Measurements from ENCODE around the gene REEP6.
"Not testable (repeated sequence)": the region's sequence is repeated elsewhere in the genome, so short reads cannot be mapped to it uniquely, and the experiment has no call there.

REEP6 gene

GRCh38 chr19:1507763-1508506 lies 17.0 kb downstream of the REEP6 start:
- DNase-seq (ENCODE audit: low read depth), result peak; percentile 87

DNA sequence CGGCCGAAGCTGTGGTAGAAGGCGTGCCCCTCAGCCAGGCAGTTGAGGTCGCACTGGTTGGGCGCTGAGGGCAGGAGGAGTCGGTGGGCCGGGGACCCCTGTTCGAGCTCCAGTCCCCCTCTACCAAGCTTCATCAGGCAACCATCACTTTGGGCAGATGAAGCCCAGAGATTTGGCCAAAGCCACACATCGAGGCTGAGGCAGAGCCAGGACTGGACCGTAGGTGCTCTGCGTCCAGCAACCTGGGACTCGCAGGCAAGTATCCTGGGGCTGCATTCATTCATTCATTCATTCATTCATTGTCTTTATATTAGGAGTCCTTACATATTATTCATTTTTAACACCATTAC lies 17.5 kb downstream of the REEP6 start:
- no peak for DNase-seq (ENCODE audit: low read depth)

DNA sequence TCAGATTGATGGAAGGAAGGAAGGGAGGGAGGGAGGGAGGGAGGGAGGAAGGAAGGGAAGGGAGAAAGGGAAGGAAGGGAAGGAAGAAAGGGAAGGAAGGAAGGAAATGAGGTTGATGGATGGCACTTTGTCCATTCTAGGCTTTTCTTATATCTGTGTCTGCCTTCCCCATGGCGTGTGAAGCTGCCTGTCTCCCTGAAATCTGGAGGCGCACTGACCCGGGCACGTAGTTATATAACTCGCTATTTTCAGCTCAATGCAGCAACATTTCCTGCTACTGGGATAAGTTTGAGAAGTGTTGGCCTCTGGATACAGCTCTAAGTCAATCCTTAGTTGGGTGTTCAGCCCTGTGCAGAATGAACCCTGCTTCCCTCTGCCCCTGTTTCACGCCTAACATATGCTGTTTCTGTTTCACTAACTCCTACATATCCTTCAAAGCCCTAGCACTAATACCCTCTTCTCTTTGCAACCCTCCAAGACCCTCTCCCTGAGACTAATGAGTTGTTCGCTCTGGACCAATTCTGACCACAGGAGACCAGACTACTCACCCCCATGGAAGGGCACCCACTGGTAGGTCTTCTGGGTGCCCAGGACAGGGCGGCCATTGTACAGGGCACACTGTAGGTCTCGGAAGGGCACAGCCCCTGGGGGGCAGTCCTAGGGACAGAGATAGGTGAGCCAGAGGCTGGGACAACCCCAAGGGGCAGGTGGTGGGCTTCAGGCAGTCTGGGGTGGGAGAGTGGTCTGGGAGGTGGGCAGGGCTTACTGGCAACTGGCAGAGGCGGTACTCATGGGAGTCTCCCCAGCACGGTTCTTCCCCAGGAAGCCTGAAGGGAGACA lies 18.8 kb downstream of the REEP6 start:
- DNase-seq (ENCODE audit: low read depth), result no peak

GRCh38 chr19:1510442-1510806 lies 19.4 kb downstream of the REEP6 start:
- DNase-seq (ENCODE audit: low read depth), result no peak

- no peak for DNase-seq (ENCODE audit: low read depth)
Observed at GRCh38 chr19:1510807-1511206, 19.8 kb downstream of the REEP6 start.

GRCh38 chr19:1511318-1512317 lies 20.6 kb downstream of the REEP6 start:
- DNase-seq (ENCODE audit: low read depth), result no peak

DNA sequence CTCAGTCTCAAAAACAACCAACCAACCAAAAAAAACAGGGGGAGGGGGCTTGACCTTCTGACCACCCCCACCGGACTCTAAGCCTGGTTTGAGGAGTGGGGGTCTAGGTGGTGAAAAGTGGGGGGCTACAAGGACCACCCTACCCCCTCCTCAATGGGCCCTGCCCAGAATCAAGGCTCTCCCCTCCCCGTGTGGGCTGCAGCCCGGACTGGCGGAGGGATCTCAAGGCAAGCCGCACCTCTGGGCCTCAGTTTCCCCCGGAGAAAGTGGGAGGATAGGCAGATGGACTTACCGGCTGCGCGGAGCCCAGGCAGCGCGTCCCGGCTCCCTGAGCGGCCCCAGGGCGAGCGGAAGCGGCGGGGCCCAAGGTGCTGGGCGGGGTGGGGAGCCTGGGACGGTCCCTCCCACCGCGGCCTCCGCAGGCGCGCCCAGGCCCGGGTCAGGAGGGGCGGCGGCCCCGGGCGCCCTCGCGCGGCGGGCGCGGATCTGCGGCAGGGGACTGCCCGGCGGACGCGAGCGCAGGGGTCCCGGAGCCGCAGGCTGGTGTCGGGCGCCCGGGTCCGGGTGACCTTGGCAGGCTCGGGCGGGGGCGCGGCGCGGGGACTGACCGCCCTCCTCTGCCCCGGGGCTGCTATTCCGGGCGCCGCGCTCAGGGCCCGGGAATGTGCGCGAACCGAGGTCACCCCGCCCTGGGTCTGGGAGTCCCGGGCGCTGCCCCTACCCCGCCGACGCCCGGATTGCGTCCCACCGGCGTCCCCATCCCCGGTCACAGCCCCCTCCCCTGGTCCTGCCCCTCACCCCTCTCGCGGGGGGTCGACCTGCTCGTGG lies 21.9 kb downstream of the REEP6 start, which contains the start of gene ADAMTSL5:
ADAMTSL5 (minus strand) TSS at position 349 of the 828 bp plus-strand sequence. CDS start 2,076 bp downstream, outside the sequence.
- no peak for DNase-seq (ENCODE audit: low read depth)

- DNase-seq (ENCODE audit: low read depth), result no peak
Observed at GRCh38 chr19:1513499-1514294, 22.7 kb downstream of the REEP6 start.

DNA sequence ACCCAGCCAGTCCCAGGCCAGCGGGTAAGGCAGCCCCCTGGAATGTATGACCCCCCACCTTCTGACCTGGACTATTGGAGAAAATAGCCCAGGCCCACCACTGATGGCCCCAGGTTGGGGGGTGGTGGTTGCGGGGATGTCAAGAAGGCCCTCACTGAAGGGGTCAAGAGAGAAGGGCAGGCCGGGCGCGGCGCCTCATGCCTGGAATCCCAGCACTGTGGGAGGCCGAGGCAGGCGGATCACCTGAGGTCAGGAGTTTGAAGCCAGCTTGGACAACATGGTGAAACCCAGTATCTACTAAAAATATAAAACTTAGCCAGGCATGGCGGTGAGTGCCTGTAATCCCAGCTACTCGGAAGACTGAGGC lies 23.3 kb downstream of the REEP6 start:
- DNase-seq (ENCODE audit: low read depth), result no peak

DNA sequence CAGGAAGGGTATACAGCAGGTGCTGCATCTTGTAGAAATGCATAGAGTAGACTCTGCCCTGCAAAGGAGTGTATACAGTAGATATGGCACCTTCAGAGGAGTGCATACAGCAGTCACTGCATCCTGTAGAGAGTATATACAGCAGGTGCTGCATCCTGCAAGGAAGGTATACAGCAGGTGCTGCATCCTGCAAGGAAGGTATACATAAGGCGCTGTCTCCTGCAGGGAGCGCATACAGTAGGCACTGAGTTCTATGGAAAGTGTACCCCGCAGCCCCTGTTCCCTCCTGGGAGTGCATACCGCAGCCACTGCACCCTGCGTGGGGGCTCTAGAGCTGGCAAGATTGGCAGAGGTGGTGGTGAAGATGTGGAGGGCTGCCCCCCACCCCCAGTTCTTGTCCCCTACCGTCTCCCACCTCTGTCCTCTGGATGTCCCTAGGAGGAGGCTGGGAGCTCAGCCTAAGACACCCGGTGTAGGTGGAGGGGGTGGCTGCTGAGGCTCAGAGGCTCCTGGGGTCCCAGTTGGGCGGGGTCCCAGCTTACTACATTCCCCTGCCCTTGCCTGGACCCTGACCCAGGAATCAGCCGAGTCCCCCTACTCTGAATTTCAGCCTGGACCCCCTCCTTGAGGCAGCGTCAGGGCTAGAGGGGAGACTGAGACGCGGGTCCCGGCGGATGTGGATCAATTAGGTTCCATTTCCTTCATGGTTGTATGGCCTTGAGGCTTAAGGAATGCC lies 24.2 kb downstream of the REEP6 start:
- no peak for DNase-seq (ENCODE audit: low read depth)

GRCh38 chr19:1516395-1516753 lies 25.4 kb downstream of the REEP6 start:
- no peak for DNase-seq (ENCODE audit: low read depth)

DNA sequence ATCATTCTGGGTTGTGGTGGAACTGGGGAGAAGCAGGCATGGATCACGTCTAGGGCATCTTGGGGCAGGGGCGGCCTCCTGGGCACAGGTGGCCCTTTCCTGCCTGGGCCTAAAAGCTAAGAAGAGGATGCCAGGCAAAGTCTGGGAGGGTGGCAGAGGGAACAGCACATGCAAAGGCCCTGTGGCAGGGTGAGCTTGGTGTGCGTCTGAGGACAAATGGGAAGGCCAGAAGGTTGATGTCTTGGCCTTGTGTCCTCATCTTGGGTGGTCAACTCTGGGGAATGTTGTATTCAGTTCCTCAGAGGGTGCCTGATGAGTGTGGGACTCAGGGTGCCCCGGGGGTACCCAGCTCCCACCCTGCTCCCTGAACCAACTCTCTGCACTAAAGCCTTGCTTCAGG lies 27.5 kb downstream of the REEP6 start:
- no peak for DNase-seq (ENCODE audit: low read depth)

GRCh38 chr19:1519802-1520201 lies 28.8 kb downstream of the REEP6 start:
- not testable (repeated sequence) for DNase-seq (ENCODE audit: low read depth)

DNA sequence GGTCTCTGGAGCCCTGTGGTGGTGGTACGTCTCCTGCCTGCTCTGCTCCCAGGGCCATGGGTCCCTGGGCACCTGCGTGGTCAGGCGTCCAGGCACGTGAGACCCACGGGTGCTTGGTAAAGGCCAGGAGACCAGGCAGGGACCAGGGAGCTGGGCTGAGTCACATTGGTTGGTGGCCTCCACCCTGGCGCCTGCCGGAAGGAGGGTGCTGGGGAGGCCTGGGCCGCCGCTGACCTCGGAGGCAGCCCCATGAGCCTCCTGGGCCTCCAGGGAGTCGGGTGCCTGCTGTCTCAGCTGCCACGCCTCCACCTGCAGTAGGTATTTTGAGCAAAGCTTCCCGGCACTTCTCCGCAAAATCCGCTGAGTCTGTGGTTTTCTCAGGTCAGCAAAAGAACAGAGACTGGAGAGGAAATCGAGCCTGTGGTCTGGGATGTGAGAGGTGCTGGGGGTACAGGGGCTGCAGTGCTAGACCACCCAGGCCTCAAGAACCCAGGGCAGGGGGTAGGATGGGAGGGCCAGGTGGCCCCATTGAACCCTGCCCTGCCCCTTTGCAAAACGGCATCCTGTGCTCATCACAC lies 29.3 kb downstream of the REEP6 start:
- DNase-seq (ENCODE audit: low read depth), result no peak

- DNase-seq (ENCODE audit: low read depth), result no peak
Observed at GRCh38 chr19:1521636-1522035, 30.7 kb downstream of the REEP6 start.

DNA sequence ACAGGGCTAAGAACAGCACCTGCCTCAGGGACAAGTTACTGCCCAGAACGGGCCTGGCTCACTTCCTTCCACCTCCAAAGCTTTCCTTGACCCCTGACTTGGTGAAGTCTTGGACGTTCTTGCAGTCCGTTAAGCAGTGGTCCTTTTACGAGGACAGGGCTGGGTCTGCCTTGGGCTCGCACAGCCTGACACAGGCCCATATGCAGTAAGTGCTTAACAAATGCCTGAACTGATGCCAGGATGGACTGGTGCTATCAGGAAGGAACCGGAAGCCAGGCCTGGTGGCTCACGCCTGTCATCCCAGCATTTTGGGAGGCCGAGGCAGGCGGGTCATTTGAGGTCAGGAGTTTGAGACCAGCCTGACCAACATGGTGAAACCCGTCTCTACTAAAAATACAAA lies 31.1 kb downstream of the REEP6 start:
- no peak for DNase-seq (ENCODE audit: low read depth)

DNA sequence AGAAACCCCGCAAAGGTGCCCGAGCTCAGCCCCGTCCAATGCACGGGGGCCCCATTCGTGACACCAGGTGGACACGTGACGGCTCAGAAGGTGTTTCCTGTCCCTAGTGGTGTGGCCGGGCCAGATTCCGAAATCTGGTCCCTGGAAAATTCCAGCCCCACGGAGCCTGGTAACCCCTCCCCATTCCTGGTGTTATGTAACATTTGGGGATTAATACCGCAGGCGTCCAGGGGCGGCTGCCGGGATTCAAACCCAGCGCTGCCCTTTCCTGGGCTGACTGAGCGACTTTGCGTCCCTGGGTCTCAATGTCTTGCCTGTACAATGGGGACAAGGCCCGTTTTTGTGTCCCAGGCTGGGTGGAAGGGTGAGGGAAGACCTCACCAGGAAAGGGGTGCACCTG lies 31.9 kb downstream of the REEP6 start:
- DNase-seq (ENCODE audit: low read depth), result no peak

DNA sequence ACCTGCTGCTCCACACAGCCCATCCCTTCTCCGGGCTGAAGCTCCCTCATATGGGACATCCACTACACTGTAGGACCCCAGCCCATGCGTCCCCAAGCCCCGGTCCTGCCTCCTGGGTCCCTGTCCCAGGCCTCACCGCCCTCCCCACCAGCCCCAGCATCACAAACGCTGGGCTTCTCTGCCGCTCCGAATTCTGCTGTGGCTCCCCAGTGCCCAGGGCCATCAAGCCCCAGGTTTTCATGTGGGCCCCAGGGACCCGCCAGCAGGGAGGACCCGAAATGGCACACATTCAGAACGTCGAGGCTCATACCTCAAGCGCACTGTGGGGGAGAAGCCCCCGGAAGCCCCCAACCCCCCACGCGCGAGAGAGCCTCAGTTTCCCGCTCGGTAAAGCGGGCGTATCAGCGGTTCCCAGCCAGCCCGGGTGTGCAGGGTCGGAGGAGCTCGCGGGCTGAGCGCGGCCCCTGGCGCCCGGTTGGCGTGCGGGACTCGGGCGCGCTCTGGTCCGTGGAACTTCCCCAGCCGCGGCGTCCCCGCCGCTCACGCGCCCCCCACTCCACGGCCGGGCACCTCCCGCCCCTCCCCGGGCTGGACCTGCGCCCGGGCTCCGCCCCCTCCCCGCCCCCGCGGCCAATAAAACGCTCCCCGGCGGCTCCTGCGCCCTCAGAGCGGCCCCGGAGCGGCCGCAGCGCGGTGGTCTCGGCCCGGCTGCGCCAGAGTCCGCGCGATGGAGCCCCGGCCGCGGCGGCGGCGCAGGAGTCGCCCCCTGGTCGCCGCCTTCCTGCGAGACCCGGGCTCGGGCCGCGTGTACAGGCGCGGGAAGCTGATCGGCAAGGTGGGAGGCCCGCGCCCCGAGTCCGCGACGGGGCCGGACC lies 32.7 kb downstream of the REEP6 start, which contains the start of gene PLK5:
PLK5 (plus strand) TSS at position 666 of the 875 bp plus-strand sequence. CDS start 2,920 bp downstream, outside the sequence.
- DNase-seq (ENCODE audit: low read depth), result no peak

Measured in stromal cell of bone marrow (primary cell).